ENCODE measurements around the gene CNOT11. TPM values are rescaled to one million over a fixed set of nuclear protein-coding genes. Genes with fewer than 3 reads are reported as not detected.
A peak's percentile ranks its signal among the peaks of the same experiment; 100 is the strongest.

CNOT11 gene
- total RNA-seq, 1 experiment from 2014 or later: 67.7 TPM

Small RNAs within 50 kb of the gene (microRNA-seq; reads per million reads assigned to microRNA genes)
- 3.5 reads per million, percentile 4 among the genes with 10 or more reads in this experiment for gene MIR5696

Other genes with a start within 250 kb of the CNOT11 start
- 17.0 and 25.3 TPM in 2 replicates for gene TBC1D8, start 101.5 kb upstream of the CNOT11 start, total RNA-seq (2022)
- gene RNF149, start 55.8 kb downstream of the CNOT11 start, total RNA-seq (2022): 69.0 and 79.8 TPM in 2 replicates
- 1.3 and 2.4 TPM in 2 replicates for gene CREG2, start 134.6 kb downstream of the CNOT11 start, total RNA-seq (2022)
- gene RFX8, start 222.2 kb downstream of the CNOT11 start, total RNA-seq (2022): not detected in 2 replicates

Measured in Calu3 (cell line).